ENCODE measurements around the gene HSPH1.

HSPH1 gene

DNA sequence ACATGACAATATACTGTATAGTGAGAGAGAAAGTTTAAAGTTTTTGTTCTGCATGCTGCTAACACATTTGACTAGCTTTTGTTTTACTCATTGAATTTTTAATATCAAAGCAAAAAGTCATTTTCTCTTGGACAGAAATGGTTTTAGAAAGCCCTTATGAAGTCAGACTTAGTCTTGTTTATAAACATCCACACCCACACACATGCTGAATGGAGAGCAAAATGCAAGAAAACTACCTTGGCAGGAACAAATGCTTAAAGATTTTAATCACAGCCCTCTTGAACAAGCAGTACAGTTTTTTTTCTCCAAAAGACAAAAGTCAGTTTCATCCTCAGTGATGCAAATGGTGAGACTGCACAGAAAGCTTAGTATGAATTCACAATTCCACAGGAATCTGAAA lies 25.0 kb downstream of the HSPH1 start:
- intact Hi-C loops (cut with DNase I) = no loop called here
- DNase-seq = no peak

DNA sequence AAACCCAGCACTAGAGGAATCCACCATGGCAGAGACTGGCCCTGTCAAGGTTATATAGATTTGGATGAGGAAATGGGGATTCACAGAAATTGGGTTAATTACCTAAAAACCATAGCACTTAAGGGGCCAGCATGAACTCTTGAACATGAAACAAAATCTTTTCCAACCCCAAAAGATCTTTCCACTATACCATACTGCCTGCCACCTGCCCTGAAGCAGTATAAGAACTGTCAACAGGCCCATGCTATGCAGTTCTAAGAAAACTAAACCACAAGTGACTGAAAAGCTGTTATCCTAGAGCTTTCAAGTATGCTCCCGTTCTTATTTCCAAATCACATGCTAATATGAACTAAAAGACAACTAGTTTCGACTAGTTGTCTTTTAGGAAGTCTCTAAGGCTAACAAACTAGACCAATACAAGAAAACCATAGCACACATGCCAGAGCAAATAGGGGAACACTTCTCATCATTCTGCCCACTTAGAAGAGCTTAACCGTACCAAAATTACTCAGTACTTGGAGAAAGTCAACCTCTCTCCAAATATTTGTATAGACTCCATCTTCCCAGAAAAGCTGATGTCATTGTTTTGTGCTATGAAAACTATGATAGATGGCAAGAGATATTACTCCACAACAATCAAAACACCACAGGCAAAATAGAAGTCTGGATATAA lies 27.5 kb downstream of the HSPH1 start:
- intact Hi-C loops (cut with DNase I) = no loop called here

DNA sequence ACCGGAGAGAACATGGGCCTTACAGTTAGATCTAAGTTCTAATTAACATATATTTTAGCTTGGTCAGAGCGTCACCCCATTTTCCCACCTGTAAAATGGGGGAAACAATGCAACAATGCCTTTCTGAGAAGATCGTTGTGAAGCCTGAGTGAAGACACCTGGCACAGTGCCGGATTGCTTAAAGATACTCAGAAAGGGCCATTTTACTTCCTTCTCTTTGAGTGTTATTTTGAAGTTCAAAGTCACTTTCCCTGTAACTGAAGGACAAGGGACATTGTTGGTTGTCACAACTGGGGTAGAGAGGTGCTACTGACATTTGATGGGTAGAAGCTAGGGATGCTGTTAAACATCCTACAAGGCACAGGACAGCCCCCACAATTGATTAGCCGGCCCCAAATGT lies 28.1 kb downstream of the HSPH1 start:
- intact Hi-C loops (cut with DNase I) = no loop called here
- DNase-seq = no peak

More for the DNA sequence above, 27.5 kb downstream of the HSPH1 start:
- no peak for DNase-seq

DNA sequence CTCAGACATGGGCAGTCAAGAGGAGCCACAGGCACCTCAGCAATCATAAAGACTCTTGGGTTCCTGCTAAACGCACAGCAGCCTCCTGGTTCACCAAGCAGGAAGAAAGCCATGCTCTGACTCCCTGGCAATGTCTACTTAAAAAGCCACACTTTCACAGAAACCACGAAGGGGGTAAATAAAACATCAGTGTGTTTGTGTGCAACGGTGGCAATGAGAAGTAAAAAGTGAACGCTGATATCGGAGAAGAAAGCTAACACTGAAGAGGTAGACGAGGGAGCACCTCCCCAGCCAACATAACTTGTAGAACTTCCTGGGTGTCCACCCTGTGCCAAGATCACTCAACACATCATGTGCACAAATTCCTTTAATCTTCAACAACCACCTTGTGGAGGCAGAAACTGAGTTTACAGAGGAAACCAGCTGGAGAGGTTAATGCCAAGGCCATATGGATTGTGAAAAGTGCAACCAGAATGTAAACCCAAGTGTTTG lies 30.2 kb downstream of the HSPH1 start:
- intact Hi-C loops (cut with DNase I) = no loop called here
- no peak for DNase-seq

DNA sequence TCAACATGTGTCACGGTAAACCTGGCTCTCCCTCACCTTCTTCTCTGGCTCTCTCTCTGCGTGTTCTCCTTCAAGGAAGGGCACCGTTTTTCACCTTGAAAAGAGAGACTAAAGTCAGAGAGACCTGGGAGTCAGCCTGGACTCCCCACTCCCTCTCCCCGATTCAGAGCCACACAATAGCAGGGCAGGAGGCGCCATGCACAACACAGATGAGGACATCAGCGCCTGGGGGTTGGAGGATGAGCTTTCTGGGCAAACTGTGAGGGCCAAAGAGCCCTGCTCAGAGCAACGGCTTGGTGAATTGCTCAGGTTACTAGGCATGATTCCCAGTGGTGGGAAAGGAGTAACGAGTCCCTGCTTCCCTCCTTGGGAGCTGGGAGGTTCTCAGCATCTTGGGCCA lies 32.3 kb downstream of the HSPH1 start:
- no peak for DNase-seq
- intact Hi-C loops (cut with DNase I) = no loop called here

DNA sequence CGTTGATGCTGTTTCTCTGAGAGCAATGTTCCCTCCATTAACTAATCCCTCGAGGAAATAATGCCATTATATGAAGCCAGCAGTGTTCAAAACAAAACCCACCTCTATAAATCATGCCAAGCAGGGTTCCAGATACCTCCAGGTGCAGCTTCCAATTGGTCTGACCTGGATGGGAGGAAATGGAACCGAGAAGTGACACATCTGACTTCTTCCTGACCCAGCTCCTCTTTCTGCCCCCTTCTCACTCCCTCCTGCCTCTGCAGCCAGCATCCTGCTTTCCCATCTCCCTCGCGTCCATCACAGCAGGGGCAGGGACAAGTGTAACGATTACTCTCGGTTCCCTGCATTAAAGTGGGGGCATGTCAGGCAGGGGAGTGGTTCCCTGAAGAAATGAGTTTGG lies 37.5 kb downstream of the HSPH1 start:
- no peak for DNase-seq
- intact Hi-C loops (cut with DNase I) = no loop called here

DNA sequence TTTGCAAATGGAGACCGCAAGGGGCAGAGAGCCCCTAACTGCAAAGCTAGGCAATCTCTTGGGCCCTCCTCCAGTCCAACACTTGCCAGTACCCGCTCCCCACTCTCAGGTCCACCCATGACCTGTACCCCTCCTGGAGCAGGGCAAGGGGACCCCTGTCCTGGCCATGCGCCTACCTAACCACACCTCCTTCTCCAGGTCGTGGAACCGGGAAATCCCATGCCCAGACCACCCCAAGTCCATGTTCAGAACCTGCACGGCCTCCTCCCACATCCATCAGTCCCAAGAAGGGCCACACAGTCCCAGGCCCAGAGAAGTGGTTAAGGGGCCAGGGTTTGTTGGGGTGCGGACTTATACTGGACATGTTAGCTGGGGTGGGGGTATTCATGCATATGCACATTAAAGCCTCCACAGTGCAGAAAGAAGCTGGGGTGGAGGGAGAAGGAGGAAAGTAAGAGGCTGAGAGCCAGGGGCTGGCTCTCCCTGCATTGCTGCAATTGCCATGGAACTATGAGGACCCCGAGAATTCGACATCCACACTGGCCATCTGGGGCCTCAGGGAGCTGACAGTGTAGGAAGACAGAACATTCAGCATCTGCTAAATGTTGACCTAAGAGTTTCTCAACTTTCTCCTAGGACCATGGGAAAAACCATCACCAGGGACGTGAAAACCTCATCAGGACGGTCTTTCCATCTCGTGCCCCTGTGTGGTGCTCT lies 39.0 kb downstream of the HSPH1 start:
- intact Hi-C loops (cut with DNase I) = no loop called here
- no peak for DNase-seq

DNA sequence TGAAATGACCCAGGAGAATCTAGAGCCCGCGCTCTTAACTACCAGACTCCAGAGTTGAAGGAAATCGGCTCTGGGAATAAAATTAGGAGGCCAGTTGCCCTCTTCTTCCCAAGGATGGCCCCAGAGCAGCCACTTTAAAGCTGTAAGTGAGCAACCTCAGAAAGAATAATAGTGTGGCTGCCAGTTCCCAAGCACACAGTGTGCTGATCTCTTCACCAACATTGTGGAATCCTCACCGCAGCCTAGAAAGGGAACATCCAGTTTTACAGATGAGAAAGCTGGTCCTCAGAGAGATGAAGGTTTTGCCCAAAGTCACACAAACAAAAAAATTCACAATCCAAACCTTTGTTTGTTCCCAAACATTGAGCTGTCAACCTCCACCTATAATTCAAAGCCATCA lies 39.6 kb downstream of the HSPH1 start:
- intact Hi-C loops (cut with DNase I) = no loop called here
- DNase-seq = no peak

DNA sequence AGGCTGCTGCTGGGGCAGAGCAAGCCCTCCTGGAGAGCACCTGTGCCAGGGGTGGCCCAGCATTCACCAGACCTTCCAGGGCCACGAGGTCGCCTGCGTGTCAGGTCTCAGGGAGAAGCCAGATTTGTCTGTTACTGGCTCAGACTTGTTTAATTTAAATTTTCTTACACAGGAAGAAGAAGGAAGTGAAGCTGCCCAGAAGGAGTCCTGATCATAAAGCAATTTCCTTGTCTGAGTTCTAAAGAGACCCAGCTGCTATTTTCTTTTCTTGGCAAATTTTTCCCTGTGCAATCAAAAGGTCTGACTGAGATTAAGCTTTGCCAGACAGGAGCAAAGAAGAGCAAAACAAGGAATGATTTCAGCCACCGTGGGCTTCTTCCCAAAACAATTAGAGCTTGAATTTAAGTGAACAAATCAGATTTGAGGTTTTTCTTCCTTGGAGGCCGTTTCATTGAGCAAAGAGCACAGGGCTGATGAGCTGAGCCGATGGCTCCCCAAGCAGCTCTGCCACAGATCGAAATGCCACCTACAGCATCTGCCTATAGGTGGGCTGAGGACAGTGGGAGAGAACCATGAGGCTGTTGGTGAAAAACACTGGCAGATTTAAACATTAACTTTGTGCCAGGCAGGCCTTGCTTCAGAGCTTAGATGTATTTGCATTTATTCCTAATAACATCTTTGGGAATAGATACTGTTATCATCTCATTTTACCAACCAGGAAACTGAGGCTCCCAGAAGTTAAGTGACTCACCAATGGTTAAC lies 40.1 kb downstream of the HSPH1 start:
- no peak for DNase-seq
- intact Hi-C loops (cut with DNase I) = no loop called here

DNA sequence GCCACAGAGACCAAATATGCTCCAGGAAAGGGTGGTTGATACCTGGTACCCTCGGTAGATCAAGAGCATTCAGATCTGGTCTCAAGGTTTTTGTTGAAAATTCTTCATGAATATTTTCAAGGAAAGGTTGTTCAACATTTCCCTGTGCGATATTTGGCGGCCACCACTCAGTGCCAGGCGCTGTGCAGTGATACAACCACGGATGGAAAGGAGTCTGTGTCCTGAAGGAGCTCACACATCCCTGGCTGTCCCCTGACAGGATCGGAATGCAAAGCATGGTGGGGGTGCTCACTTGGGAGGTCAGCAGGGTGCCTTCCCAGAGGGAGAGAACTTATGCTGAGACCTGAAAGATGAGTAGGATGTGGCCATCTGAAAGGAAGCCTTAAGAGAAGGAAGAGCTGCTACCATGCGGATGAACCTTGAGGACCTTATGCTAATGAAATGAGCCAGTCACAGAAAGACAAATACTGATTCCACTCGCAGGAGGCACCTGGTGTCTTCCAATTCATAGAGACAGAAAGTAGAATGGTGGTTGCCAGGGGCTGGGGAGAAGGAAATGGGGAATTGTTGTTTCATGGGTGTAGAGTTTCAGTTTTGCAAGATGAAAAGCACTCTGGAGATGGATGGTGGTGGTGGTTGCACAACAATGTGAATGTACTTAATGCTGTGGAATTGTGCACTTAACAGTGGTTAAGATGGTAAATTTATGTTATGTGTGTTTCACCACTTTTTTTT lies 41.6 kb downstream of the HSPH1 start:
- no peak for DNase-seq

DNA sequence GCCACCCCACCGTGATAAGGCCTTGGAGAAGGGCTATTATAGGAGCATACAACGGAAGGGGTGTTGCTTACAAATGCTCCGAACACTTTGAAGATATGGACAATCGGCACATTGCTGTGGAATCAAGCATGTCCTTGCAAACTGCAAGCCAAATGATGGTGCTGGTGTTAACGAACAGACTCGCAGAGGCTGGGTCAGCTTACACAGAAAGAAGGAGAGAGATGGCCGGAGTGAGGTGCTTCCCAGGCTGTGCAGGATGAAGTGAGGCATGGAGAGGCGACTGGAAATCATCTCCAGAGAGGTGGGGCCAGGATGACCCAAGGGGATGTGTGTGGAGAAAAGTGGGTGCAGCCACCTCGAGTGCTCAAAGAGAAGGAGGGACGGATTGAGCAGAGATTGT lies 42.2 kb downstream of the HSPH1 start:
- intact Hi-C loops (cut with DNase I) = no loop called here
- DNase-seq = no peak

More for the DNA sequence above, 41.6 kb downstream of the HSPH1 start:
- intact Hi-C loops (cut with DNase I) = no loop called here

DNA sequence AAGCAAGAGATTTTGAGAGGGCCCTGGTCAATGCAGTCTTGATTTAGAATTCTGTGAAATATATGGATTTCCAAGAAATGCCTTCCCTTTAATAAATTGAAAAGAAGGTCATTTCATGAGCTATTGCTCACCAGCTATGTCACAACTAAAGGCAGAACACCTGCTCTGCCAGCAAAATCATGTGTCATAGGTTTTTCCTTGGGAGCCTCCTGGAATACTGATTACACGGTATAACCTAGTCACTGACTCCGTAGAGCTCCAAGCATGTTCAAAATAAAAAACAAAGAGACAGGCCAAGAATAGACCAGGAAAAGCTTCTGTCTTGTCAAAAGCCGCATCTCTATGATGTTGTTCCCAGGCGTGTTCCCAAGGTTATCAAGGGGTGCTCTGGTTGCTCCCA lies 45.5 kb downstream of the HSPH1 start:
- intact Hi-C loops (cut with DNase I) = no loop called here

DNA sequence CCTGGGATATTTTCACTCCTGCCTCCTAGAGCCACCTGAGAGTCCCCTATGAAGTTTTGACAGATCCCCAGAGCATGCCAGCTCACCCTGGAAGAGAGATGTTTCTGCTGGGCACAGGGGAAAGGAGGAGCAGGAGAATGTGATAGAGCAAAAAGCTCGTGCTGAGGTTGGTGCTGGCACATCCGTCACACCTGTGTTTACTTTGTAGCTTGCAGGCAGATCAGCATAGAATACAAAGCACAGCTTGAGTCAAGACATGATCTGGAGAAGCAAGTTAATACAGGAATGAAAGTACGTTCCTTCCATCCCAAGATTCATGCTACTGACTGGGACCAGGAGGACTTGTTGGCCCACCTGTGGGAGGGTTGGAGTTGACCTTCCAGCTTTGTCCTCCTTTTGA lies 46.1 kb downstream of the HSPH1 start:
- DNase-seq = no peak
- intact Hi-C loops (cut with DNase I) = no loop called here

More for the DNA sequence above, 45.5 kb downstream of the HSPH1 start:
- DNase-seq = no peak

DNA sequence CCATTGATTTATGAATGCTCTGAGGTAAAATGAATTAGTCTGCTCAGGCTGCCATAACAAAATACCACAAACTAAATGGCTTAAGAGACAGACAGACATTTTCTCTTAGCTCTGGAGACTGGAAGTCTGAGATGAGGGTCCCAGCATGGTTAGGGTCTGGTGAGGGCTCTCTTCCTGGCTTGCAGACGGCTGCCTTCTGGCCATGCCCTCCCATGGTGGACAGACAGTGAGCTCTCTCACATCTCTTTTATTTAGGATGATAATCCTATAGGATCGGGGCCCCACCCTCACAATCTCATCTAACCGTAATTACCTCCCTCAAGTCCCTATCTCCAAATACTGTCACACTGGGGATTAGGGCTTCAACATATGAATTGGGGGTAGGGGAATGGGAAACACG lies 47.1 kb downstream of the HSPH1 start:
- intact Hi-C loops (cut with DNase I) = no loop called here
- DNase-seq = no peak

DNA sequence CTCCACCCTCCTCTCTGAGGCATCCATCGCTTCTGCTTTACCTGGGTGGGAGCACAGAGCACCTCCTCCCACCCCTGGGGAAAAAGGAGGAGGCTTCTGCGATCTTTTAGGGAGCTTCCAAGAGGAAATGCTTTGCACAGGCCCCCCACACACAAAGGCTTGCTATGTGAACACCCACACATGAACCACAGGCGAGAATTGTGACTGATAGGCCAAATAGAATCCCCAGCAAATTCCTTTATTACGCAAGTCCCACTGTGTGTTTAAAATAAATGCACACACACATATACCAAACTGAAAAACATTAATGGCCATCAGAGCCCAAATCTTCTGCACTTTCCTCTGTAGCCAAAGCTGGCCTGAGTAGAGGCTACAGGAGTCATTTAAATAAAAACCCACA lies 50.6 kb downstream of the HSPH1 start:
- DNase-seq = no peak
- intact Hi-C loops (cut with DNase I) = no loop called here

DNA sequence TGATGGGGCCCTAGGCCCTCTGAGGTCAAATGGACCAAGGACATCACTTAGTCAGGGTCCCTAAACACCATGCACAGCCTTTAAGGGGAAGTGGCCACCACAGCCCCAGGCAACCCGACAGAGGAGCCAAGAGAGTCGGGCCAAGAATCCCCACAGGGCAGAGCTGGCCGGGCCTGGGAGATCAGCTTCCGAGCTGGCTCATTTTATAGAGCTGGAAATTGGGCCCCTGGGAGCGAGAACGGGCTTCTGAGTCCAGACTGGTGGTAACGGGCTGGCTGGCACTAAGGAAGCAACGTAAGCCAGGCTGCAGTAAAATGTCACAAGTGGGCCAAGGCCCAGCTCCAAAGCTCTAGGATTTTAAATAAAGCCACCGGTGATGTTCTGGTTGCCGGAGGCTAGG lies 51.1 kb downstream of the HSPH1 start:
- intact Hi-C loops (cut with DNase I) = no loop called here
- peak in 2 of 10 donors; percentile 13 to 78 for DNase-seq

DNA sequence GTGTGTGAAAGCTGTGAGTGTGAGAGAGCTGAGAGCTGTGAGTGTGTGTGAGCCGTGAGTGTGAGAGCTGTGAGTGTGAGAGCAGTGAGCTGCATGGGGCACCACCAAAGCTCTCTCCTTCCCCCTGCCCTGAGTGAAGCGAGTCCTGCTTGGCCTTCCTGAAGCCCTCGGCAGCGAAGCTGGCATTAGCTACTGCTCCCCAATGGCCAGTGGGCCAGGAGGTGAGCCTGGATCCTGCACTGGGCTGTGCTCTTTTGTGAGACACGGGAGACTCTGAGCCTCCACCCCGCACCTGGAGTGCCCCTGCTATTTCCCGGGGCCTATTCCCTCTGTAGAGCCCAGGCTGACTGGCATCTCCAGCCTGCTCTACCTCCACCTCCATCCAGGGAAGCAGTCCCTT lies 51.5 kb downstream of the HSPH1 start:
- intact Hi-C loops (cut with DNase I) = no loop called here

DNA sequence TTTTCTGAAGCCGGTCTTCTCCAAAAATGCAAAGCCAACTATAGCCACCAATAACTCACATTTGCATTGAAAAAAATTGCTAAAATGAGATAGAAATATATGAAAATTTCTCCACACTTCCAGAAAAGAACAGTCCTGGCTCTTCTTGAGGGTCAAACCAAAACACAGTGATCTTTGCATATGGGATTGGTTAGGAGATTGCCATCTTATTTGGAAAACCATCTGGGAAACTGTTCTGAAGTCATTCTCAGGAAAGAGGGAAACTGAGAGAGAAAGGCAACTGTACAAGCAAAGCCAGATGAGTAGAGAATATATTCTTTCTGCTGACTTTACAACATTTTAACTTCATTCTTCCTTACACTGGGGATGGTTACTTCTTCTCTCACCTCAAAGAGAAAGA lies 54.6 kb downstream of the HSPH1 start:
- intact Hi-C loops (cut with DNase I) = no loop called here

More for the DNA sequence above, 51.5 kb downstream of the HSPH1 start:
- DNase-seq = peak in 1 of 10 donors; percentile 77

DNA sequence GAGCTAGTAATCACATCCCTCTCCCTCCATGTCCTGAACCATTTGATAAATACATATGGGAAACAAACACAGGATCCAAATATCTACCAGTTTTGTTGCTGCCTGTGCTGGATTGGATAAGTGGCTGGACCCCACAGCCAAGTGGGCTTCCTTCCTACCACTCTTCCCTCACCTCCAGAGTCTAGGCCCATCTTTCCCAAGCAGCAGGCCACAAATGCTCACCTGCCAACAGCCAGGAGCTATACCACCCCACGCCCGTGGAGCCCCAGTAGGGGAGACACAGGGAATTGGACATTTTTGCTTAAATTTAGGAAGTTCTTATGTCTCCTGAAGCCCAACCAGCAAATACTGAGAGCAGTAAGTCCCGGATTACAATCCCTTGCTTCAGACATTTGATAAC lies 55.8 kb downstream of the HSPH1 start:
- intact Hi-C loops (cut with DNase I) = no loop called here
- DNase-seq = no peak

More for the DNA sequence above, 54.6 kb downstream of the HSPH1 start:
- DNase-seq = no peak

DNA sequence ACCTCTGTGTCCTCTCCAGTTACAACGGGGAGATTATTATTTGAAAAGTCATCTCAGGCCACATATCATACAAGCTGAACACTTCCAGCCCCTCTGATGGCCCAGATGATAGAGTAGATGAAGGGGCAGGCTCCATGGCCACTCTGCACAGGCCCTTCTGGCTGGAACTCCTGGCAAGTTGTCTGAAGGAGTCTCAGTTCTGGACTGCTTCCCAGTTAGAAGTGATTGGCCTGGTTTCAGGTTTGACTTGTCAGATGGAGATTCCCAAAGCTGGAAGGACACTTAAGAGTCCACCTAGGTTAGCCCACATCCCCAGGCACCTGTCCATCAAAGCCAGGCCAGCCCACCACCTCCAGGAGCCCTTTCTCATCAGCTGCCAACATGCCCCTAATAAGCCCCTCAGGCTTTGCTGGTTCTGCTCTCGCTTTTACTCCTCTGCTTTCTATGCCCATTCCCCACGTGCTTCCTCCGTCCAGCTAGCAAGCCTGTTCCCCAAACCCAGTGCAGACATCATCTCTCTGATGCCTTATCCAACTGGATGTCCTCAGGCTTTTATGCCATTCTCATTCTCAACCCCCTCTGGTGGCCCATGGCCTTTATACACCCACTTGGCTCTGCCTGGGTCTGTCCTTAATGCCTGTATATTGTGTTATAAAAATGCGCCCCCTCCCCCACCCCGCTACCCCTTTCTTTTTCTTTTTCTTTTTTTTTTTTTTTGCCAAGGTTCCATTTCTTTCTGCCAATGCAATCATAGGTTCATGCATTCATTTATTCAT lies 56.5 kb downstream of the HSPH1 start:
- intact Hi-C loops (cut with DNase I) = no loop called here
- no peak for DNase-seq
